ENCODE measurements around the gene CIAO2B.
A peak's percentile ranks its signal among the peaks of the same experiment; 100 is the strongest.

Gene CIAO2B

GRCh38 chr16:66973716-66974115, 39.5 kb upstream of the CIAO2B start:
- TF ChIP-seq CTCF (IDR thresholded peaks at IDR 0.05; ENCODE audit: low read length, missing control alignments): no peak

GRCh38 chr16:66972983-66973382, 38.8 kb upstream of the CIAO2B start:
- DNase-seq (ENCODE audit: low read depth): no peak
- no peak overlapping the region for H3K4me3 ChIP-seq (replicated peaks; ENCODE audit: low read depth, low read length)
- TF ChIP-seq CTCF (IDR thresholded peaks at IDR 0.05; ENCODE audit: low read length, missing control alignments): no peak

More at GRCh38 chr16:66973716-66974115, 39.5 kb upstream of the CIAO2B start:
- DNase-seq (ENCODE audit: low read depth): no peak
- no peak overlapping the region for H3K4me3 ChIP-seq (replicated peaks; ENCODE audit: low read depth, low read length)

DNA sequence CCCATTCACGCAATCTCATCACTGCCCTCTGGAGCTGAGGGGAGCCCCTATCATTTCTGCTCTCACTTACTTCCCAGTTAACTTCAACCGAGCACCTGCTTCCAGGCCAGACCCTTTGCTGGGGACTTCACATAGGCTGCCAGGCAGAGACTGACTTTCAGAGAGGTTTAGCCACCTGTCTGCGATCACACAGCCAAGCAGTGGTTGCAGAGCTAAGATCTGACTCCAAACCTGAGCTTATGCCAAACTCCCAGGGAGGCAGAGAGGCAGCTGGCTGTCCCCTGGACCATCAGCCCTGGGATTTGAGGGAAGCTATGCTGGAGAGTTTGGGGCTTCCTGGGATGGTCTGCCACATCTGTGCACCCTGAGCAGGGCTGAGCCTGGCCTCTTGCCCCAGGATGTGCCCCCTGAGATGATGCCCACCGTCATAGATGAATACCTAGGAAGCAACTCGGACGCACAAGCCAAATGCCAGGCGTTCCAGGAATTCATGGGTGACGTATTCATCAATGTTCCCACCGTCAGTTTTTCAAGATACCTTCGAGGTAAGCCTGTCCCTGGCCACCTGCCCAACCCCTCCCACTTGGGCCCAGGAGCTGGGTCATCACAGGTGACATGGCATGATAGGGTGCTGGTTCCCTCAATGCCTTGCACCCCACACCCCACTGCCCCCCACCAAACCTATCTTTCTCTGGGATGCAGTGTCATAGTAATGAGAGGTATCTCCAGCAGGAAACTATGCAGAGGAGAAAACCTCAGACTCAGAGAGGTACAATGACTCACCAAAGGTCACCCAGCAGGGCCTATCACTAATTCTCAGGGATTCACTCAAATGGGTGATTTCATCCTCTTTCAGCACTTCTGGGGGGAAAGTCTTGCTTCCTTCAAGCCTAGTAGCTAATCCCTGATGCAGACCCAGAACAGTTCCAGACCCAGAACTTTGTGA, 36.8 kb upstream of the CIAO2B start:
- H3K4me3 ChIP-seq (replicated peaks; ENCODE audit: low read depth, low read length): no peak overlapping the region
- no peak for TF ChIP-seq CTCF (IDR thresholded peaks at IDR 0.05; ENCODE audit: low read length, missing control alignments)
- DNase-seq (ENCODE audit: low read depth): peak; percentile 20

DNA sequence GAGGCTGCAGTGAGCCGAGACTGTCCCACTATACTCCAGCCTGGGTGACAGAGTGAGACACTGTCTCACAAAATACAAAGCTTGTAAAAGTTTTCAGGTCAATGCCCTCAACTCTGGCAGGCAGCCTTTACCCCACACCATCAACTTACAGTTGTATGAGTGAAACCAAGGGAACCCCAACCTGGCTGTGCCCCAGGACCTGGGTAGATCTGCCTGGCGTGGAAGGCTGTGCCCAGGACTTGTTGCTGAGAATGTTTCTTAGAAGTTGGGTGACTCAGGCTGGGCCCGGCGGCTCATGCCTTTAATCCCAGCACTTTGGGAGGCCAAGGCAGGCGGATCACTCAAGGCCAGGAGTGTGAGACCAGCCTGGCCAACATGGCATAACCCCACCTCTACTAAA, 34.6 kb upstream of the CIAO2B start:
- DNase-seq (ENCODE audit: low read depth): no peak
- H3K4me3 ChIP-seq (replicated peaks; ENCODE audit: low read depth, low read length): no peak overlapping the region
- TF ChIP-seq CTCF (IDR thresholded peaks at IDR 0.05; ENCODE audit: low read length, missing control alignments): no peak

DNA sequence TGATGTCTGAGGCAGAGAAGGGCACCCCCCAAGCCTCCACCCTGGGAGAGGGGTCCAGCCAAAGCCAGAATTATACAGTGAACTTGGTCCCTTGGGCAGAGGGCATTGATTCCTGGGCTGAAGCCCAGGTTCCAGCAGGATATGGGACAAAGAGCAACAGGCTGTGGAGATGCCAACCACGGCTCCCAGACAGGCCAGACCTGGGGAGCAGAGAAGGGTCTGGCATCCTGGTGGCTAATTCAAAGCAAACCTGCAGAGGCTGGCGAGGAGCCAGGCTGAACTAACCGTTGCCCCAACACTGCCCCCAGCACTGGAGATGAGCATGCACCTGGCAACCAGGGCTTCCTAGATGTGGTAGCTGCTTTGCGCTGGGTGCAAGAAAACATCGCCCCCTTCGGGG, 29.8 kb upstream of the CIAO2B start:
- H3K4me3 ChIP-seq (replicated peaks; ENCODE audit: low read depth, low read length): no peak overlapping the region
- TF ChIP-seq CTCF (IDR thresholded peaks at IDR 0.05; ENCODE audit: low read length, missing control alignments): no peak
- DNase-seq (ENCODE audit: low read depth): no peak

GRCh38 chr16:66961914-66962313, 27.7 kb upstream of the CIAO2B start:
- H3K4me3 ChIP-seq (replicated peaks; ENCODE audit: low read depth, low read length): no peak overlapping the region
- peak; percentile 38 for DNase-seq (ENCODE audit: low read depth)
- no peak for TF ChIP-seq CTCF (IDR thresholded peaks at IDR 0.05; ENCODE audit: low read length, missing control alignments)
